ENCODE measurements around the gene DUS2.
"Not testable (repeated sequence)": the region's sequence is repeated elsewhere in the genome, so short reads cannot be mapped to it uniquely, and the experiment has no call there.

Gene DUS2

GRCh38 chr16:67998779-67999688, 24.1 kb upstream of the DUS2 start, which contains the start of gene DPEP2:
Gene DPEP2, minus strand, starts transcription at chr16:67999484. Its CDS starts 6,272 bp downstream, at chr16:67993212.
- DNase-seq: peak; percentile 60 to 62

GRCh38 chr16:67999985-68000384, 23.1 kb upstream of the DUS2 start:
- no peak for DNase-seq

GRCh38 chr16:68000450-68000849, 22.6 kb upstream of the DUS2 start:
- no peak for DNase-seq

- no peak for DNase-seq
Measured at GRCh38 chr16:68003031-68003430, 20.1 kb upstream of the DUS2 start.

GRCh38 chr16:68005211-68005610, 17.9 kb upstream of the DUS2 start:
- DNase-seq: no peak

GRCh38 chr16:68005786-68006286, 17.2 kb upstream of the DUS2 start:
- peak; percentile 65 to 69 for DNase-seq

GRCh38 chr16:68009157-68009735, 13.8 kb upstream of the DUS2 start:
- no peak for DNase-seq

- not testable (repeated sequence) for DNase-seq
Measured at GRCh38 chr16:68009872-68010271, 13.2 kb upstream of the DUS2 start.

- no peak for DNase-seq
Measured at GRCh38 chr16:68013440-68013839, 9.6 kb upstream of the DUS2 start.

GRCh38 chr16:68015681-68016080, 7.4 kb upstream of the DUS2 start, which contains the start of gene DPEP2NB:
Gene DPEP2NB, minus strand, starts transcription at chr16:68015911. Its CDS starts 141 bp downstream, at chr16:68015770.
- no peak for DNase-seq

GRCh38 chr16:68019167-68019680, 3.9 kb upstream of the DUS2 start:
- no peak for DNase-seq

- no peak for DNase-seq
Measured at GRCh38 chr16:68021490-68021889, 1.6 kb upstream of the DUS2 start.

- DNase-seq: no peak
Measured at GRCh38 chr16:68022278-68022727, 781 bp upstream of the DUS2 start.

GRCh38 chr16:68028996-68029395, 5.9 kb downstream of the DUS2 start:
- no peak for DNase-seq

- not testable (repeated sequence) for DNase-seq
Measured at GRCh38 chr16:68030108-68030507, 7.0 kb downstream of the DUS2 start.

GRCh38 chr16:68031951-68032350, 8.9 kb downstream of the DUS2 start:
- DNase-seq: no peak

- no peak for DNase-seq
Measured at GRCh38 chr16:68033101-68033500, 10.0 kb downstream of the DUS2 start.

GRCh38 chr16:68035227-68035626, 12.1 kb downstream of the DUS2 start:
- DNase-seq: no peak

- DNase-seq: no peak
Measured at GRCh38 chr16:68037841-68038597, 14.9 kb downstream of the DUS2 start.

- peak; percentile 87 to 92 for DNase-seq
Measured at GRCh38 chr16:68040506-68041288, 17.6 kb downstream of the DUS2 start.

- DNase-seq: no peak
Measured at GRCh38 chr16:68041783-68042182, 18.7 kb downstream of the DUS2 start.

- no peak for DNase-seq
Measured at GRCh38 chr16:68046106-68046505, 23.0 kb downstream of the DUS2 start.

All from CD4-positive, alpha-beta T cell treated with Interferon alpha-2 for 1 hour (primary cell).